PFSK-1 (cell line): ENCODE results near the gene HINT2.

Source experiments
- POLR2AphosphoS5 ChIP-seq: IDR thresholded peaks from 2 replicates; pipeline ENCODE4 v1.6.1; 2012; ENCODE audit warnings: low read depth, mild to moderate bottlenecking, control low read depth, low read length, moderate library complexity
- REST ChIP-seq, 2 experiments: IDR thresholded peaks; 2 replicates each; pipeline versions ENCODE4 v1.6.1 to v1.8.0; 2011 to 2012; ENCODE audit warnings: low read depth in 2 of 2, low read length in 2 of 2, control low read depth in 1 of 2, inconsistent platforms in 1 of 2, mild to moderate bottlenecking in 1 of 2, moderate library complexity in 1 of 2; ENCODE audit not compliant: insufficient read depth in 1 of 2
- TAF1 ChIP-seq: IDR thresholded peaks from 2 replicates; pipeline ENCODE4 v1.6.1; 2012; ENCODE audit warnings: low read length, control low read depth, borderline replicate concordance; ENCODE audit not compliant: insufficient read depth

DNA sequence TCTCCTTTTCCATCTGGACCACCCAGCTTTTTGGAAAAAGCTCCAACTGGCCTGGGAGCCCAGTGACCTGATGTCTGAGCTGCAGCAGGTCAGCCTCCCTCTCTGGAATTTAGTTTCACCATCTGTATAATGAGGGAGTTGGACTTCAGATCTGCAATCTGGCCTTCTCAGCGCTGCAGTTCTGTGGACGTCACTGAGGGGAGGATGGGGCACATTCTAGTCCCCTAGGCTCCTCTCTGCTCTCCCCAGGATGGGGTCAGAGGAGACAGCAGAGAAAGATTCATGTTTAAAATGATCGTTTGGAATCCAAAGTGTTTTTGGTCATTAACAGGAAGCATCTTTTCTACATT is 45.1 kb upstream of the HINT2 start:
- TF ChIP-seq POLR2AphosphoS5 (no peak), REST (IDR thresholded peaks at IDR 0.05; ENCODE audit: insufficient read depth in 1 of 2, low read depth in 2 of 2, low read length in 2 of 2) (no peak), TAF1 (no peak)
